PC-3 (cell line): Measurements from ENCODE around the gene SMIM22.

Source experiments
- CTCF ChIP-seq: fragments of 300-600 bp; sonication (generic); conservative IDR thresholded peaks from 2 replicates; pipeline ENCODE4 v1.5.1; 2017; ENCODE audit warnings: antibody characterized with exemption, low read depth, mild to moderate bottlenecking, low read length
- EZH2phosphoT487 ChIP-seq: fragments of 300-600 bp; sonication (generic); IDR thresholded peaks from 2 replicates; pipeline ENCODE4 v1.6.1; 2018; ENCODE audit warnings: mild to moderate bottlenecking, antibody characterized with exemption, low read length, borderline replicate concordance

- TF ChIP-seq CTCF (no peak), EZH2phosphoT487 (no peak)
These were observed 35.2 kb downstream of the SMIM22 start for GRCh38 chr16:4830408-4830807.
